Choroid plexus epithelial cell (primary cell): ENCODE measurements around the gene MSMP.

ENCODE experiments used
- DNase-seq: peaks from one replicate; pipeline ENCODE4 v3.0.0-alpha.2; 2010; ENCODE audit warnings: low read depth
- H3K4me3 ChIP-seq: 2 replicates; pipeline ENCODE4 v1.5.1; 2011; ENCODE audit warnings: low read depth, mild to moderate bottlenecking, control low read depth, low read length, moderate library complexity
- CTCF ChIP-seq: conservative IDR thresholded peaks from 2 replicates; pipeline ENCODE4 v1.5.1; 2011; ENCODE audit warnings: low read depth, mild to moderate bottlenecking, control low read depth, inconsistent platforms, low read length, moderate library complexity

Gene MSMP

GRCh38 chr9:35703906-35704672, 50.0 kb downstream of the MSMP start:
- H3K4me3 ChIP-seq, result no peak overlapping the region
- no peak for TF ChIP-seq CTCF
- DNase-seq, result no peak
